ENCODE results near the gene AHRR. TPM values are rescaled to one million over a fixed set of nuclear protein-coding genes. Genes with fewer than 3 reads are reported as not detected.

AHRR gene
- total and polyA plus RNA-seq, 10 of the 15 experiments (the other 5 are each of a cell fraction or from before 2014, with no cell fraction given), result 0.90 to 35.2 (median 19.2) TPM

GRCh38 chr5:429453-430188 is 108.1 kb downstream of the AHRR start:
- SMC1A ChIA-PET (ENCODE audit: uncharacterized antibody, unreplicated experiment), result interaction anchor here (0.6 to 3.7 kb wide), 6 partner anchors 36 to 113 kb away, joined by 3 to 33 read pairs (median 6); no protein-coding TSS in a partner anchor
- Histone ChIP-seq H3K9ac (ENCODE audit: control insufficient read depth, insufficient read depth, low read length) (no peak overlapping the region), H3K36me3 (ENCODE audit: control insufficient read depth in 2 of 2, insufficient read depth in 2 of 2, low read length in 1 of 2) (peaks cover 3 to 26% of the 10 kb centered on the region in 2 experiments; a peak in 3 of 4 replicates), H3K27ac (ENCODE audit: control insufficient read depth, insufficient read depth) (no peak overlapping the region), H3K79me2 (ENCODE audit: control insufficient read depth, insufficient read depth, low read length) (no peaks in the 10 kb centered on the region; the same call in none of the 2 replicates), H3K4me3 (no peak overlapping the region), H3K4me2 (ENCODE audit: control insufficient read depth, insufficient read depth) (no peak overlapping the region), H2AFZ (ENCODE audit: control insufficient read depth, low read depth, low read length) (no peak overlapping the region), H4K20me1 (ENCODE audit: control insufficient read depth, insufficient read depth) (no peaks in the 10 kb centered on the region), H3K4me1 (ENCODE audit: control insufficient read depth, insufficient read depth, low read length) (peaks cover 20% of the 10 kb centered on the region), H3K27me3 (replicated peaks in 1 of 2; ENCODE audit: control insufficient read depth in 2 of 2, insufficient read depth in 2 of 2, low read length in 1 of 2) (no peaks in the 10 kb centered on the region), H3K9me3 (replicated peaks; ENCODE audit: control insufficient read depth, insufficient read depth, low read length) (no peaks in the 10 kb centered on the region)
- no peak for FAIRE-seq
- RAD21 ChIA-PET (ENCODE audit: unreplicated experiment), result interaction anchor here (0.7 to 6.0 kb wide), 3 partner anchors 109 to 145 kb away, joined by 3 to 82 read pairs (median 17); partner anchors contain the start of gene AHRR
- DNase-seq (ENCODE audit: low read depth, low spot score), result no peak
- CTCF ChIA-PET, result interaction anchor here (1.0 to 6.4 kb wide), 10 partner anchors 10 to 146 kb away, joined by 3 to 126 read pairs (median 6); partner anchors contain the start of gene AHRR
- ATAC-seq, result no peak
- POLR2A ChIA-PET, result no interaction called here
- BruUV-seq (replicated peaks), result no TSS peak
- in situ Hi-C loops (cut with MboI), result no loop called here
- WGBS (ENCODE audit: insufficient coverage, insufficient replicate concordance, low lambda C conversion rate, missing lambda C conversion rate), result 89% methylated on average over 32 of the region's 35 CpGs
- intact Hi-C loops (cut with micrococcal nuclease; ENCODE audit: unreplicated experiment), result no loop called here
- no peak for TF ChIP-seq IRF4 (IDR thresholded peaks at IDR 0.05; ENCODE audit: low read depth, low read length)
- TF ChIP-seq NR2C1 (IDR thresholded peaks at IDR 0.05), result no peak
- no peak for TF ChIP-seq PBX3 (IDR thresholded peaks at IDR 0.05; ENCODE audit: insufficient replicate concordance, low read depth, low read length)
- TF ChIP-seq KDM1A (IDR thresholded peaks at IDR 0.05; ENCODE audit: borderline replicate concordance), result no peak
- TF ChIP-seq HSF1 (IDR thresholded peaks at IDR 0.05; ENCODE audit: low read depth, low read length), result no peak
- TF ChIP-seq SUZ12 (IDR thresholded peaks at IDR 0.05; ENCODE audit: unreplicated experiment), result no peak
- no peak for TF ChIP-seq MYB (IDR thresholded peaks at IDR 0.05; ENCODE audit: borderline replicate concordance, low read depth, low read length)
- TF ChIP-seq ATF7 (IDR thresholded peaks at IDR 0.05; ENCODE audit: low read depth), result no peak

Data from GM12878 (cell line).